Tibial nerve (tissue), 4 donors: Measurements from ENCODE around the gene KDM4F.

ENCODE experiments used
- CTCF ChIP-seq, 5 experiments: fragments of 200-600 bp in 3 of 5; fragments of 450-650 bp in 2 of 5; sonication (generic) in 3 of 5; IDR thresholded peaks; one replicate each; pipeline ENCODE4 v1.5.1; 2016 to 2019; ENCODE audit warnings: antibody characterized with exemption in 5 of 5, mild to moderate bottlenecking in 3 of 5, moderate library complexity in 2 of 5
- EP300 ChIP-seq, 2 donors: sonication (generic); formaldehyde crosslinking; IDR thresholded peaks; one replicate each; pipeline ENCODE4 v1.6.1; 2017; ENCODE audit warnings: antibody characterized with exemption in 2 of 2, mild to moderate bottlenecking in 1 of 2
- POLR2A ChIP-seq, 2 donors: fragments of 450-650 bp; IDR thresholded peaks; one replicate each; pipeline ENCODE4 v1.6.1; 2017; ENCODE audit warnings: antibody characterized with exemption in 2 of 2, mild to moderate bottlenecking in 2 of 2, moderate library complexity in 2 of 2

- TF ChIP-seq CTCF (IDR thresholded peaks at IDR 0.05) (no peak), POLR2A (IDR thresholded peaks at IDR 0.05) (no peak), EP300 (IDR thresholded peaks at IDR 0.05) (no peak)
These were observed 9.8 kb downstream of the KDM4F start for GRCh38 chr11:95059046-95059445.
